T47D (cell line): ENCODE data around the gene B4GALNT1.
"Not testable (repeated sequence)": the region's sequence is repeated elsewhere in the genome, so short reads cannot be mapped to it uniquely, and the experiment has no call there.

Experiments
- DNase-seq, 2 experiments: peaks; one replicate each; pipeline versions ENCODE4 v3.0.0 to v3.0.0-alpha.2; 2011 to 2012; ENCODE audit warnings: low read depth in 1 of 2, low spot score in 1 of 2
- JUND ChIP-seq: IDR thresholded peaks from 2 replicates; pipeline ENCODE4 v1.6.1; 2012; ENCODE audit warnings: low read depth
- in situ Hi-C: cut with HindIII; loops from 2 replicates; pipeline ENCODE4 v1.10.0; 2016; ENCODE audit warnings: low sequenced_read_pairs, low pct_unique_long_range_greater_than_20kb

The B4GALNT1 gene

GRCh38 chr12:57632958-57633840 is at the start of gene B4GALNT1:
TSS of gene B4GALNT1 (minus strand) at chr12:57633201. CDS start at chr12:57632132, 1,069 bp downstream.
- TF ChIP-seq JUND: no peak
- DNase-seq: peak; percentile 71 to 73
- in situ Hi-C loops: no loop called here

- in situ Hi-C loops: no loop called here
- DNase-seq: no peak
- no peak for TF ChIP-seq JUND
These were observed 46.7 kb upstream of the B4GALNT1 start for GRCh38 chr12:57679697-57680096.

- DNase-seq, in situ Hi-C loops: not testable (repeated sequence)
These were observed 44.9 kb upstream of the B4GALNT1 start for GRCh38 chr12:57677947-57678346.

- DNase-seq: no peak
- TF ChIP-seq JUND: no peak
- in situ Hi-C loops: no loop called here
These were observed 41.7 kb upstream of the B4GALNT1 start for GRCh38 chr12:57674691-57675090.

- in situ Hi-C loops: no loop called here
- DNase-seq: no peak
- no peak for TF ChIP-seq JUND
These were observed 39.8 kb upstream of the B4GALNT1 start for GRCh38 chr12:57672801-57673200.

GRCh38 chr12:57671811-57672210 is 38.8 kb upstream of the B4GALNT1 start:
- DNase-seq, in situ Hi-C loops: not testable (repeated sequence)

GRCh38 chr12:57669691-57670090 is 36.7 kb upstream of the B4GALNT1 start:
- DNase-seq, in situ Hi-C loops: not testable (repeated sequence)

- TF ChIP-seq JUND: no peak
- no peak for DNase-seq
- in situ Hi-C loops: no loop called here
These were observed 33.9 kb upstream of the B4GALNT1 start for GRCh38 chr12:57666897-57667296.

- in situ Hi-C loops, DNase-seq: not testable (repeated sequence)
These were observed 32.2 kb upstream of the B4GALNT1 start for GRCh38 chr12:57665066-57665820.

GRCh38 chr12:57661376-57661775 is 28.4 kb upstream of the B4GALNT1 start:
- no peak for TF ChIP-seq JUND
- in situ Hi-C loops: no loop called here
- DNase-seq: no peak

GRCh38 chr12:57658890-57659289 is 25.9 kb upstream of the B4GALNT1 start:
- no peak for DNase-seq
- in situ Hi-C loops: no loop called here
- no peak for TF ChIP-seq JUND

- in situ Hi-C loops: no loop called here
- no peak for TF ChIP-seq JUND
- peak in 1 of 2 experiments; percentile 58 for DNase-seq
These were observed 24.7 kb upstream of the B4GALNT1 start for GRCh38 chr12:57657744-57658143.

- in situ Hi-C loops, DNase-seq: not testable (repeated sequence)
These were observed 23.4 kb upstream of the B4GALNT1 start for GRCh38 chr12:57656408-57656807.
